Measurements from ENCODE around the gene PICK1.
A peak's percentile ranks its signal among the peaks of the same experiment; 100 is the strongest.

PICK1 gene

GRCh38 chr22:38051261-38051660 is 5.9 kb upstream of the PICK1 start:
- DNase-seq, result no peak

GRCh38 chr22:38051900-38052862 is 5.0 kb upstream of the PICK1 start:
- peak; percentile 46 for DNase-seq

DNA sequence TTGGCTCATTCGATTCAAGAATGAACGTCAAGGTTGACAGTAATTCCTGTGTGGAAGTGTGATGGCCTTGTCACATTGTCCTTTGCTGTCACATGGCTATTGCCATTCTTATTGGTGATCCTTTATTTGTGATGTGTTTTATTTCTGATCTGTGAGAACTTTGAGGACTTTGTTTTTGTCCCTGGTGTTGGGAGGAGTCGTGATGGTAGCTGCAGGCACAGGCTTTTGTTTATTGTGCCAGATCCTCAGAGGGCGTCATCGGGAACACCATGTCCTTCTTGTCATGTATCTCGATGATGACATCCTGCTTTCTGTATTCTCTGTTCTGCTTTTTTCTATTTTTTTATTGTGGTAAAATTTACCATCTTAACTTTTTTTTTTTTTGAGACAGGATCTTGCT is 5.6 kb downstream of the PICK1 start:
- DNase-seq, result no peak

GRCh38 chr22:38065539-38065938 is 8.3 kb downstream of the PICK1 start:
- DNase-seq, result no peak

DNA sequence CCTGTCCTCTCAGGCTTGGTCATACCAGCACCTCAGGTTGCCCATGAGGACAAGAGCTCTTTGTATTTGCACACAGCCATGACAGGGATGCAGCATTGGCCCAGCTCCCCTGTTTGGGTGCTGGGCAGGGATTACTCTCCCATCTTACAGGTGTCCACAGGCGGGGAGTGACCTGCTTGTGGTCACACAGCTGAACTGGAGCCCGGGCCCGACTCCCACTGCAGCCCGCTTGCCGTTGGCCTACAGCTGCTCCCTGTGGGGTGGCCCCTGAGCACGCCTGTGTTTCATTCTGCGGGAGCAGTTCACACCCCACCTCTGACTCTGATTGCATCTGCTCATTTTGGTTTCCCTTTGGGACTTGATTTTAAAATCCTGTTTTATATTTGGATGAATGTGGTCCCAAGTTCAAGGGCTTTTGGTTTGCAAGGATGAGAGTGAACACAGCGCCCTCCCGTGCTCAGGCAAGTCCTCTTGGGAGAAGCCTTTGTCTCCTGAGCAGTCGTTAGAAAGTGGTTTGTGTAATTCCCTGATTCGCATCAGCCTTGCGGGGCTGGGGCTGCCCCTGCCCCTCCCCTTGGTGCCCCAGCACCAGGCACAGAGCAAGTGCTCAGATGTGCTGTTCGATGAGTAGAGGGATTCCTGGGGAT is 9.3 kb downstream of the PICK1 start:
- no peak for DNase-seq

GRCh38 chr22:38067028-38067415 is 9.8 kb downstream of the PICK1 start:
- no peak for DNase-seq

DNA sequence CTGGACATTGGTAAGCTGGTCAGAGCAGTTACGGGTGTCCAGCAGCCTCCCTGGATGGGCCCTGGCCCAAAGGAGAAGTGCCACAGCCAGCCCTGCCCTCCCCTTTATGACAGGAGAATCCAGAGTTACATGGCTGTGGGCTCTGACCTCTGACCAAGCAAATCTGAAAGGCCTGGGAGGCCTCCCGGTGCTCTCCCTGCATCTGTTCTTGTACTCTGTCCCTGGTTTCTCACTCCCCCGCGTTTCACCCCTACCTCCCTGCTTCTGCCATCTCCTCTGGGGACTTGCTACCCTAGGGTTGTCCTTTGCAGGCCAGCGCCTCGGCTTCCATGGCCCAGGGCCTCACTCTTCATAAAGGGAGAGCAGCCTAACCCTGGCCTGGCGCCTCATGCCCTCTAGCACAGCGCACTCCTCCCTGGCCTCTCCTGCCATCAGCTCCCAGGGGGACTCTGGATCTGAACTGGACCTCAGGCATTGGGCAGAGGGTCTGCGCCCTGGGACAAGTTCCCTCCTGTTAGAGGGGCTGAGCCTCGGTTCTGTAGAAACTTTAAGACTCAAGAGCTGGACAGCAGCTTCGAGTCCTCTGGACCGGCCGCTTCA is 10.7 kb downstream of the PICK1 start:
- no peak for DNase-seq

GRCh38 chr22:38068641-38069371 is 11.6 kb downstream of the PICK1 start:
- no peak for DNase-seq

DNA sequence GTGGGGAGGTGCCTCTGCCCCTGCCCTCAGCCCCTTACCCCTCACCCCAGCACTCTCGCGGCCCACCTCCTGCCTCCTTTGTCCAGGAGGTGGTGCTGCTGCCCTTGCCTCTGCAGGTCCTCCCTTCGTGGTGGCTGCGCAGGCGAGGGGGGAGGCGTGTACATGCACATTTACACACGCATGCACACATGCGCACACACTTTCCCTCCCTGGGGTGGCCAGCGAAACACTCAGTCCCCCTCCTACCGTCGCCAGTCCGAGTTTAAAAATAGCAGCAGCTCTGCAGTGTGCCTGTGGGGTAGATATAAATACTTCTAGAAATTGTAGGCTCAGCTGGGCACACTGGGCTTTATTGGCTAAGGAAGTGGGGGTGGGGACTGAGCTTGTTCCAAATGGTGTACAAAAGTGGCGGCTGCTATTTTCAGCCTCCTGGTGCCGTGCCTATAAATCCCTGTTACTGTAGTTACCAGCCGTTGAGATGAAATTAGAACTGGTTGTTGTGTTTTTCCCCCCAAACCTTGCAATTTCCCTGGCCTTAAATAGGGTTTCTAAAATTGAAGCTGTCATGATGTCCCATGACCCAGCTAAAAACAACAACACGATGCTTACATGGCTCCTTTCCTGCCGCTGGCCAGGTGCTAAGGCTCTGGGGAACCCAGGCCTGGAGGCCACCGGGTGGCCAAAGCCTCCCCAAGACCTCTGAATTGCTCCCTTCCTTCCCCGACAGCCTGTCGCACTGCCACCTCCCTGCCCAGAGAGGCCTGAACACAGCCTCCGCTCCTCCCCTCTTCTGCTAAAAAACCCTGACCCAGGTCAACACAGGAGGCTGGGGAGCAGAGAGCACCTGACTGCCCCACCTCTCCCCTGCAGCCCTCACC is 12.4 kb downstream of the PICK1 start:
- DNase-seq, result peak; percentile 23

DNA sequence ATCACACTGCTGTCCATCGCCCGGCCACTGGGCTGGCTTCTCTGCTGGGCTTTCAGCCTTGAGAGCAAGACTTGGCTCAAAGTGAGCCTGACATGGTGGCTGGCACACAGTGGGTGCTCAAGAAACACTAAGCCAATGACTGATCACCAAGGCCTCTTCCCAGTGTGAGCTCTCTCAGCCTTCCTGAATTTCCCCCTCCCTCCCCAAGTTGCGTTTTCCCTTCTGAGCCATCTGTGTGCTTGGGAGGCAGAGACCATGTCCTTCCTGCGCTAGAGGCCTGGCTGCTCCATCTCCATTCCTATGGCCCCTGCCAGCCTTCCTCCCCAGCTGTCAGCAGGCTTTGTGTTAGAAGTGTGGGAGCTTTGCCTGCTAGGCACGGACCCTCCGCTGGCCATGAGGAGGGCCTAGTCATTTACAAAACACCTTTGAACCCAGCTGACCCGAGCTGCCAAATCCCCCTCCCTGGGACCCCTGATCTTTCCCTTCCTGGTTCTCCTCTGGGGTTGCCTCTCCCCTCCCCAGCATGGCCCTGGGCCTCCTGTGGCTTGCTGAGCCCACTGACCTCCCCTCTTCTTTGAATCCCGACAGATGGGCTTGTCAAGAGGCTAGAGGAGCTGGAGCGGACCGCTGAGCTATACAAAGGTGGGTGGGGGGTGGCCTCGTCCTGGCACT is 13.2 kb downstream of the PICK1 start:
- DNase-seq, result no peak

GRCh38 chr22:38071421-38072321 is 14.5 kb downstream of the PICK1 start:
- no peak for DNase-seq

DNA sequence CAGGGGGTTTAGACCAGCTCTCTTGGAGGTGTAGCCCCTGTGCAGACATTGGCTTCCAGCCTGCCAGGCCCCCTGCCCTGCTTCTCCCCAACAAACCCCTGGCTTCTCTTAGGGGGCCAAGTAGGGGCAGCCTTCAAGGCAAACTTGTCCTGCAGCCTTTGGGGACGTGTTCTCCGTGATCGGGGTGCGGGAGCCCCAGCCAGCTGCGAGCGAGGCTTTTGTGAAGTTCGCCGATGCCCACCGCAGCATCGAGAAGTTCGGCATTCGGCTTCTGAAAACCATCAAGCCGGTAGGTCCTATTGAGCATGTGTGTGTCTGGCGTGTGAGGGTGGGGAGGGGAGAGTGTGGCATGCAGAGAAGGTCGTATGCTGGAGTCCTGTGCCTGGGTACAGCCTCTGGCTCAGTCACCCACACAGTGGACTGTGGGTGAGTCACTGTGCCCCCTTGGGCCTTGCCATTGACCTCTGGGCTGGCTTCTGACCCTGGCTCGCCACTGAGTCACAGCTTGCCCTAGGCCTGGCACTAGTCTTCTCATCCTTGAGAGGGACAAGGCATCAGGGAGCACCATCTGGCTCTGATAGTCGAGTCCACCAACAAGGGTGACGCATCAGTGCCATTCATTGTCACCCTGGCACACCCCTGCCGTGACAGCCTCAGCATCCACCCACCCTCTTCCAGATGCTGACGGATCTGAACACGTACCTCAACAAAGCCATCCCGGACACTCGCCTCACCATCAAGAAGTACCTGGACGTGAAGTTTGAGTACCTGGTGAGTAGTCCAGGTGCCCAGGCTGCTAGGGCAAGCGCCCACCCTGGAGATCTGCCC is 15.3 kb downstream of the PICK1 start:
- no peak for DNase-seq

- DNase-seq, result no peak
These were observed 16.2 kb downstream of the PICK1 start for GRCh38 chr22:38073150-38074130.

GRCh38 chr22:38074181-38075104 is 17.2 kb downstream of the PICK1 start:
- DNase-seq, result no peak

- DNase-seq, result no peak
These were observed 18.1 kb downstream of the PICK1 start for GRCh38 chr22:38075105-38075825.

DNA sequence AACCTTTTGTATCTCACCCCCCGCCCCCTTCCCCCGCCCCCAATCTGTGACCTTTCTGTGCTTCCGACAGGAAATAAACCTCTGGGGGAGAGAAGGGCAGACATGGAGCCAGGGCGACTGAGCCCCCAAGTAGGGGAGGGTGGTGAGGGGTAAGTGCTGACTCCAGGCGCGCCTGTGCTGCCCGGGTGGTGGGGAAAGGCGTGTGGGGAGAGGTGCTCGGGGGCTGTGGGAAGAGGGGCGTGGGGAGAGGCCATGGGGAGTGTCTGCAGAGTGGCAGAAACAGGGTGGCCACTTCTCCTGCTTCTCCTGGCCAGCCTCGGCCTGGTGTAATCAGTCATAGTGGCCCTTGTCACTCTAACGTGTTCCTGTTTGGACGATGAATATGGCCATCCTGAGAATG is 18.8 kb downstream of the PICK1 start:
- no peak for DNase-seq
